NCI-H2171 (cell line): ENCODE data around the gene KIF16B.
"Not testable (repeated sequence)": the region's sequence is repeated elsewhere in the genome, so short reads cannot be mapped to it uniquely, and the experiment has no call there.

Source experiments
- DNase-seq: peaks from one replicate; lab custom pipeline; 2025; lab: John Stamatoyannopoulos, UW

The KIF16B gene

GRCh38 chr20:16573001-16573965 lies at the start of gene KIF16B:
KIF16B (minus strand) TSS chr20:16573448; CDS start chr20:16573275, 173 bp downstream.
- peak; percentile 93 for DNase-seq

GRCh38 chr20:16622501-16622900 lies 49.3 kb upstream of the KIF16B start:
- no peak for DNase-seq

- DNase-seq, result no peak
Measured at GRCh38 chr20:16621435-16622141, 48.3 kb upstream of the KIF16B start.

- DNase-seq, result no peak
Measured at GRCh38 chr20:16620961-16621360, 47.7 kb upstream of the KIF16B start.

- no peak for DNase-seq
Measured at GRCh38 chr20:16619953-16620352, 46.7 kb upstream of the KIF16B start.

- no peak for DNase-seq
Measured at GRCh38 chr20:16617056-16617455, 43.8 kb upstream of the KIF16B start.

GRCh38 chr20:16616317-16616716 lies 43.1 kb upstream of the KIF16B start:
- DNase-seq, result no peak

GRCh38 chr20:16615199-16615598 lies 42.0 kb upstream of the KIF16B start:
- DNase-seq, result no peak

GRCh38 chr20:16613954-16614353 lies 40.7 kb upstream of the KIF16B start:
- DNase-seq, result no peak

GRCh38 chr20:16612706-16613105 lies 39.5 kb upstream of the KIF16B start:
- DNase-seq, result no peak

- no peak for DNase-seq
Measured at GRCh38 chr20:16611817-16612216, 38.6 kb upstream of the KIF16B start.

GRCh38 chr20:16609066-16609465 lies 35.8 kb upstream of the KIF16B start:
- no peak for DNase-seq

- DNase-seq, result no peak
Measured at GRCh38 chr20:16608277-16608650, 35.0 kb upstream of the KIF16B start.

GRCh38 chr20:16607364-16608276 lies 34.4 kb upstream of the KIF16B start:
- DNase-seq, result no peak

GRCh38 chr20:16606468-16607070 lies 33.3 kb upstream of the KIF16B start:
- no peak for DNase-seq

- DNase-seq, result no peak
Measured at GRCh38 chr20:16601047-16601446, 27.8 kb upstream of the KIF16B start.

- peak; percentile 33 for DNase-seq
Measured at GRCh38 chr20:16599257-16599656, 26.0 kb upstream of the KIF16B start.

GRCh38 chr20:16596991-16597390 lies 23.7 kb upstream of the KIF16B start:
- DNase-seq, result no peak

- not testable (repeated sequence) for DNase-seq
Measured at GRCh38 chr20:16596404-16596803, 23.2 kb upstream of the KIF16B start.

GRCh38 chr20:16595376-16595775 lies 22.1 kb upstream of the KIF16B start:
- DNase-seq, result no peak

GRCh38 chr20:16590041-16590633 lies 16.9 kb upstream of the KIF16B start:
- no peak for DNase-seq
